NCI-H2196 treated with DMSO at 0.1 percent for 48 hours (cell line): Measurements from ENCODE around the gene DLGAP1.
A peak's percentile ranks its signal among the peaks of the same experiment; 100 is the strongest.

Experiments used
- DNase-seq: peaks from one replicate; lab custom pipeline; 2025; ENCODE audit not compliant: unreplicated experiment; lab: John Stamatoyannopoulos, UW

Gene DLGAP1

DNA sequence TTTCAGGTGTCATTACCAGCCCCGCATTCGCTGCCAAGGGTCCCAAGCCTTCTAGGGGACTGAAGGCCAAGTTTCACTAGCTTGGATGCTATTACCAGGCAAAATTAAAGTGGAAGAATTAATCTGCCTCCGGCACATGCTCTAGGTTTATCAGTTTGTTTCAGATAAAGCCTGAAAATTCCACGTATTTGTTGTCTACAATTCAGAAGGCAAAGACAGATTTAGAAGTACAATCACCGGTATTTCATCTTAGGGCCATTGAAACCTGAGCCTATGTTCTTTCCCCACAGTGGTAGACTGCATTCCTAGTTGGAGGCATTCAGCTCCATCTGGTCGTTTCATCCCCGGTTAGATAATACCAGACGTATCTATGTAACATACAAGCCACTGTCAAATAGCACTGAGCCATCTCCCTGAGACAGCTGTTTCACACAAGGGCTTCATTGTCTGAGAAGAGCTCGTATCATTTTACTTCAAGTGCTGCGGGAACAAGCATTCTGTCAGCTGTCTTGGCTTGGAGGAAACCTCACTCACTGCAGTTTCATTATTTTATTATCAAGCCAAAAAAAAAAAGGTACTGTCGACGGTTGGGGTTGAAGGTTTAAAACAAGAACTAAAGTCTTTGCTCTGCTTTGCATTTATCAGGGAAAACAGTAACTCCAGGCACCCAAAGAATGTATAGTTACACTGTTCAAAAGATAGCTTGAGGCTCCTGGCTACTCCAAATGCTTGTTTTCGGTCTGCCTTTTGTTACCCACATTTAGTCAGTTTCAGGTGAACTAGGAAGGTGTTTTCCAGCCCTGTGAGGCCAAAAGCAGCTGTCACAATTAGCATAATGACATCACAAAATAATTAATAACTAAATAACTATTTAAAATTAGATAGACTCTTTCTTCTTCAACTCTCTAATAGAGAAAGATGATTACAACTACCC is 928.4 kb downstream of the DLGAP1 start:
- peak; percentile 99 for DNase-seq

DNA sequence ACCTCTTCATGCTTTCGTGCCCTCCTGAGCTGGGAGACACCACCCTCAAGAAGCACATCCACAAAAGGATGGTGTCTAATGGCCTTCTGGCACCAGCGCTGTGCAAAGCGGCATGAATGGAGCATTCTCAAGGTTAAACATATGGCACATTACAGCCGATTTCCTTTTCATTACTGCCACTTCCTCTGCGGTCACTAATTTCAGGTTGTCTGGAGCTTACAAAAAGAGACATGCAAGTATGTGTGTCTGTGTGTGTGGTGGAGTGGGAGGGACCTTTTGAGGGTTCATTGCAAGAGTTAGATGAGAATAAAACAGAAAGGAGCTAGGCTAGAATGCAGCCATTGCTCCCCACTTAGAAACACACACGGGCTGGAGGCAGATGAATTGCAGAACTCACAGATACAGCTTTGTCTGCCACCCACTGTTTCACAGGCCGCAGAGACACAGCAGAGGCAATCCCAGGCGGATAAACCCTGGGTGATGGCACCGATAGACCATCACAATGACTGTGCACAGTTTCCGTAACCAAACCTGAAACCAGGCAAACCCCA is 929.2 kb downstream of the DLGAP1 start:
- peak; percentile 92 for DNase-seq

DNA sequence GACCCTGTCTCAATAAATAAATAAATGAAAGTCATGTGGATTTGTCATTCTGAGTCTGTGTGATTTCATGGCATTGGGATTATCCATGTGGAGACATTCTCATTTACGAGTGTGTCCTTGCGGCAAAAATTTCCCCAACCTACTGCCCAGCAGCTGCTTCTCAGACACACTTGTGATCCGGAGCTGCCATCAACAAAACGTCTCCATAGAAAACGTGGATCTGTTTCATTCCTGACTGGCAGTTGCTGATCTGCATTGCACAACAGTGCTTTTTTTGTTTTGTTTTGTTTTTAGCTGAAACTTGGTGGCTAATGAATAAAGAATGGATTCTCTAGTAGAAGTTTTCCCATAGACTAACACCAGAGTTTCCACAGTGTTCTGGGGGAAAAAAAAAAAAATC is 930.4 kb downstream of the DLGAP1 start:
- no peak for DNase-seq

DNA sequence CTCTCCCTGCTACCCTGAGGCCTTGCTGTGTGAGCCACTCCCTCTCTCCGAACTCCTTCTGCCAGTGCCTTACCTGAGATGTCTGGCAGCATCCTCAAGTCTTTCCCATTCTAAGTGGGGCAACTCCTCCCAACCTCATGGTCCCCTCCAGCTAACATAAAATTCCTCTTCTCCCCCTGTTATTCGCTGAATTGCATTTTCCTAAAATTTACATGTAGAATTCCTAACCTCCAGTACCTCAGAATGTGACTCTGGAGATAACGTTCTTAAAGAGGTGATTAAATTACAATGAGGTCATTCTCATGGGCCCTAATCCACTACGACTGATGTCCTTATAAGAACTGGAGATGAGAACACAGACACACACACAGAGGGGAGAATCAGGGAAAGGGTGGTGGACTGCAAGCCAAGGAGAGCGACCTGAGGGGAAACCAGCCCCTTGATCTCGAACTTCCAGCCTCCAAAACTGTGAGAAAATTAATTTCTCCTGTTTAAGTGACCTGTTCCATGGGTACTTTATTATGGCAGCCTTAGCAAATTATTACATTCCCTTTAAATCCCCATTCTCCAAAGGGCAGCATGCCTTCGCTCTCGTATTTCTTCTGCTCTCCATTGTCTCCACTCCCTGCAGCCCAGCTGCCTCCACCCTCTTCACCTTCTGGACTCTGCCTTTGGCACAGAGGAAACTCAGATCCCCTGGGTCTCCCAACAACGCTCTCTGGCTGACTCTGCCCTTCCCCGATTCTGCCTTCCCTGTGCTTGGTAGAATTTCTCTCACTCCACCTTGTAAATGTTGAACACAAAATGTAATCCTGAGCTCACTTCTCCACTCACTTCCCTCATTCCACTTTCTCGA is 934.6 kb downstream of the DLGAP1 start:
- peak; percentile 49 for DNase-seq

DNA sequence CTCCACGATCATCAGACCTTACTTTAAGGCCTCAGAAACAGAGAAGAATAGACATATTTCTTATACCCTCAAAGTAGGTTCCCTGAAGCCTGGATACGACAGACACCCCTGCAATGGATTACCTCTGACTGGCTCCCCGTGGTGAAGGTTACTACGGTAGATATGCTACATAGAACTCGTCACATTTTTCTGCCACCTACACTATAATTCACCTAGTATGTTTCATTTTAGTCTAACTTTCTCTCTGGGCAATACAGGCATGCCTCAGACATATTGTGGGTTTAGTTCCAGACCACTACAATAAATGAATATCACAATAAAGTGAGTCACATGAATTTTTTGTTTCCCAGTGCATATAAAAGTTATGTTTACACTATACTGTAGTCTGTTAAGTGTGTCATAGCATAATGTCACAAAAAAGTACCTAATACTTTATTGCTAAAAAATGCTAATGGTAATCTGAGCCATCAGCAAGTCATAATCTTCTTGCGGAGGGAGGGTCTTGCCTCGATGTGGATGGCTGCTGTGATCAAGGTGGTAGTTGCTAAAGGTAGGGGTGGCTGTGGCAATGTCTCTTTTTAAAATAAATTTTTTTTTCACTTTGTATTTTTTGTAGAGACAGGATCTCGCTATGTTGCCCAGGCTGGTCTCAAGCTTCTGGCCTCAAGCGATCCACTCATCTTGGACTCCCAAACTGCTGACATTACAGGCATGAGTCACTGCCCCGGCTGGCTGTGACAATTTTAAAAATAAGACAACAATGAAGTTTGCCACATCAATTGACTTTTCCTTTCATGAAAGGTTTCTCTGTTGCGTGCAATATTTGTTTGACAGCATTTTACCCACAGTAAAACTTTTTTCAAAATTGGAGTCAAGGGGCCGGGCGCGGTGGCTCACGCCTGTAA is 940.5 kb downstream of the DLGAP1 start:
- DNase-seq = no peak

DNA sequence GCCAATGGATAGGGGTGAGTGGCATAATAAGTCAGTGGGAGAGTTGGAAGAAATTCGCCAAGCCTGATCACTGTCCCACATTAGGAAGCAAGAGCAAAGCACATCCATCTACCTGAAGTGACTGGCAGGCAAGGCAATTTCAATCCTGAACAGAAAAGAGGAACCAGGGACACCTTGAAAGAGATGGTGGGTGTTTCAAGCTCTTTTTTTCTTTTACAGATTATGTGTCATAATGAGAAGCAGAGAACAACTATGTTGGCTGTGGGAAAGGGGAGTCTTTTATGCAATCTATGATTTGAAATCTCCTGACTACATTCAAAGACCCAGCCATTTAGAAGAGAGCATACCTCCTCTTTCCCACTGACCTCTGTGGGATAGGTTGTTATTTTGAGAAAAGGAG is 941.6 kb downstream of the DLGAP1 start:
- no peak for DNase-seq

DNA sequence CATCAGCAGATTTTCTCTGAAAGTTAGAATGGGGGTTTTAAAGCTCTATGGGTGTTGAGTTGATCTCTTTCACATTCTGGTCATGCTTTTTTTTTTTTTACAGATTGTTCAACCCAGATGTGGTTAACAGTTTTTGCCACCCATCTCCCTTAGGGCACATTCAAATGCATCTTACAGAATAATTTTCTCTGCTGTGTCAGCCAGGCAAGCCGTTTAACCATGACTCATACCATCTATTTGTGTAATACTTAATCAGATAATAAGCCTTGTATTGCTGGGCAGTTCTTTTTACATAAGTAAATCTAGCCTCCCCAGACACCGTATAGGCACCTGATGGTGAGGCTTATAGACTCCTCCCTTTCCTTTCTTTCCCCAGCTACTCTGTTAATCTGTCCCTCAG is 943.1 kb downstream of the DLGAP1 start:
- peak; percentile 65 for DNase-seq

DNA sequence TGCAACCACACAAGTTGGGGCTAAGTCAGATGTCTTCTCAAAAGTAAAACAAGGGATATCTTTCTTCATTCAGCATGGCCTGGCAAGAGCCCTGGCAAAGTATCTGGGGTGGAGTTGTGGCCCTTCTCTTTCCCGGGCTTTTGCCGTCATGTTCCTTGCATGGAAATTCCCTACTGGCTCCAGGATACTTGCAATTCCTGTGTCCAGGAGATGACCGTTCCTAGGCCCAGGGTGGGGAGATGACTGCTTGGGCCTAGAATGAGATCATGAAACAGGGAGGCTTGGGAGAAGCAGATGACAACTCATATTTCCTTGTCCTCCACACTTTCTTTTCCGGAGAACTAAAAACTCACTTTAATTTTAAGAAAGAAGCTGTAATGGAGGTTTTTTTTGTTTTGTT is 944.2 kb downstream of the DLGAP1 start:
- DNase-seq = no peak

DNA sequence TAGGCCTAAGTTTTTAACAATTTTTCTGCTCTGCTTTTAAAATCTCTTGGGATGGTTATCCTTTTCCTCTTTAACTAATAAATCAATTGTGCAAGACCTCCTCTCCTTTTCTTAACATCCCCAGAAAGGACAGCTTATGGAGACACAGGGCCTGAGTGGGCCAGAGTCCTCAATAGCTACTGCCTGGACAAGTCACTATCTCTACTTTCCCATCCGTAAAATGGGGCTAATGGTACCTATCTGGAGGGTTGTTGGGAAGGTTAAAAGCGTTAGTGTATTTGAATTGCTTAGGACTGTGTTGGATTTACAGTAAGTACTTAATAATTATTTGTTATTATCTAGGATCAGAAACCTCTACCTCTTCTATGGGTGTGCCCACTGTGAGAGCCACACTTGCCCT is 945.1 kb downstream of the DLGAP1 start:
- DNase-seq = no peak

DNA sequence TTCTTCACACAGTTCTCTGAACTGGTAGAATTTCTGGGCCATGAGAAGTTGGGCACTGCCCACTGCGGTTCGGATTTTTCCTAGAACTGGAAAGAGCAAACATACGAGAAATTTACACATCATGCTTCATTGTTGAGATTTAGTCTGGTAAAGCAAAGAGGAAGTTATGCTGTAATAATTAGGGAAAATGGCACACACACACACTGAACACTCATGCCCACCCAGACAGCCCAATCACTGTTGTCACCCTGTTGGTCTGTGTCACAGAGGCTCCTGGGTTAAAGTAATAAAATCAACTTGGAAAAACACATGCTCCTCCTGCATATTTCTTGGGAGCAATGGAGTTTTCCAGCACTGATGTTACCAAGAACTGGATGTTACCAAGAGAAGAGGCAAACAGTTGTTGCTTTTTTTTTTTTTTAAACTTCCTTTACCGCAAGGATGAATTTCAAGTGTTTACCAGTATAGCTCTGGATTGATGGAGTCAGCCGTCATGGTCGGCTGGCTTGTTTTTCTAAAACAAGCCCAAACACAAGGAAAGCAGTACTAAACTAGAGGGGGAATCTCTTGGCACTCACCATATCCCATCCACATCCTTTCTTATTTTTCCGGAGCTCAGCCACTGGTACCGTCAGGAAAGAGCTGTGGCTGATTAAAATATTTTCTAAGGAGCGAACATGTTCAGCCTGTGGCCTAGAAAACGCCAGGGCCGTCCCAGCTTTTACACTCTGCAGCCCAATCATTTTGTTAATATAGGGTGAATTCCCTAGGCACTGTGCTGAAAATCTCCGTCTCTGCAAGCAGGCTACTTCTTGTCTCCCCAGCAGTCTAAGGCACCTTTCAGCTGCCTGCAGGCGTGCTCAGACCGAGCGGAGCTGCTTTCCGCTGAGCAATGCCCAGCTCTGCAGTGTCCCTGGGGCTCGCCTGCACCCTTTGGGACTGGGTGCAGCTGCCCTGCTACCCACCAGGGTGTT is 946.2 kb downstream of the DLGAP1 start:
- peak; percentile 60 for DNase-seq

DNA sequence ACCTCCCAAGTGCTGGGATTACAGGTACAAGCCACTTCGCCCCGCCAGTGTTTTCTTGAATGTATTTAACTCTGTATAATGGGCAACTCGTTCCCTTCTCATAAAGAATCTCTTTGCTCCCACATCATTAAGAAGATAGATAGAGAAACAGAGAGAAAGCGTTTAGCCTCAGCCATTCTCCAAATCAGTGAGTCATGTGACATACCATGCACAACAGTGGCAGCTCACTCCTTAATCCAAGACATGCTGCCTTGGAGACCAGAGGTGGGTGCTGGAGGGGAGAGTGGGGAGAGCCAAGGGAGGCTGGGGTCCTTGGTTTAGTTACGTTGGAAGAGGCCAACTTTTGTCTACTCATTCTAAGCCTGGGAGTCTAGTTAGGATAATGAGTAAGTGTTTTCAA is 950.5 kb downstream of the DLGAP1 start:
- DNase-seq = no peak

DNA sequence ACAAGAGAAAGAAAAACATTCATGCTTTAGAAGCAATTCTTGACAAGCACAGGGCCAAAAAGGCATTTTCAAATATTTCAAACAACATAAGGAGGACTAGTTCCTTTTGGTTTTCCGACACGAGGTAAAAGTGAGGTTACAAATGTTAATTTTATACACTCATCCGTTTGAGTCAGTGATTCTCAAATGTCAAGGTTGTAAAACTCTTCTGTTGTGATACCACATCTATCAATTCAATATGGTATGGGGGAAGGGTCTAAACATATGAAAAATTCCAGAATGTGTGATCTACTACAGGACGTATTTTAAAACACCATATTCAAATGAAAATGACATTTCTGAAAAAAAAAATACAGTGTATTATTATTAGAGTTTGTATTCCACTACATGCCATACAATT is 952.5 kb downstream of the DLGAP1 start:
- no peak for DNase-seq

DNA sequence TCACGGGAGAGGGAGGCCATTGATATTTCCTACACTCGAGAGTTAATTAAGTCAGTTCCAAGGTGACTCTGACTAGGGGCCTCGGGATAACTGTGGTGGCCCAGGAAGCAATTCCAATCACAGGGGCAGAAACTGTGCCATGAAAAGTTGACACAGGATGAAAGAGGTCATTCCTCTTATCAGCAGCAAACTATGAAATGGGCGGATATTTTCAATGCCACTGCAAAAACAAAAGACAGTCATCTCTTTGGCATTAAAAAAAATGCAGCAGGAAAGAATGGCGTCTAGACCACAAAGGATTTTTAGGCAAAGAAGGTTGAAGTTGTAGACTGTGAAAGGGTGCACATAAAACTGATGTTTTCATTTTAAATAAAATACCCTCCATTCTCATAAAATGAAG is 955.1 kb downstream of the DLGAP1 start:
- no peak for DNase-seq

DNA sequence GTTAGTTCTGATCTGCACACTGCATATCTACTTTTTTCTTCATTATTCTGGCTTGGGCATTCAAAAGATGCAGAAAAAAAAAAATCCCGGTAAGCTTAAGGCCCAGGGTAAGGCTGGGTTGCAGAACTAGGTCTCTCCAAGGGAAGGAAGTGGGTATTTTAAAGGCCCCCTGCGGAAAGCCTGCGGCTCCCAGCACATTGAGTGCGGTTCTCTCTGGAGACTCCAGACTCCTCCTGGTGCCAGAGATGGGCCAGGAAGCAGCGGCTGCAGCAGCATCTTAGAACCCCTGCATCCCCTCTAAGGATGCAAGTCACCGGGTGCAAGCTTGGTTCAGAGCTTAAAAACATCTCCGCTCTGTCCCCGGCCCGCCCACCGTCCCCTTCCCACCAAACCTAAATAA is 955.6 kb downstream of the DLGAP1 start:
- peak; percentile 65 for DNase-seq

DNA sequence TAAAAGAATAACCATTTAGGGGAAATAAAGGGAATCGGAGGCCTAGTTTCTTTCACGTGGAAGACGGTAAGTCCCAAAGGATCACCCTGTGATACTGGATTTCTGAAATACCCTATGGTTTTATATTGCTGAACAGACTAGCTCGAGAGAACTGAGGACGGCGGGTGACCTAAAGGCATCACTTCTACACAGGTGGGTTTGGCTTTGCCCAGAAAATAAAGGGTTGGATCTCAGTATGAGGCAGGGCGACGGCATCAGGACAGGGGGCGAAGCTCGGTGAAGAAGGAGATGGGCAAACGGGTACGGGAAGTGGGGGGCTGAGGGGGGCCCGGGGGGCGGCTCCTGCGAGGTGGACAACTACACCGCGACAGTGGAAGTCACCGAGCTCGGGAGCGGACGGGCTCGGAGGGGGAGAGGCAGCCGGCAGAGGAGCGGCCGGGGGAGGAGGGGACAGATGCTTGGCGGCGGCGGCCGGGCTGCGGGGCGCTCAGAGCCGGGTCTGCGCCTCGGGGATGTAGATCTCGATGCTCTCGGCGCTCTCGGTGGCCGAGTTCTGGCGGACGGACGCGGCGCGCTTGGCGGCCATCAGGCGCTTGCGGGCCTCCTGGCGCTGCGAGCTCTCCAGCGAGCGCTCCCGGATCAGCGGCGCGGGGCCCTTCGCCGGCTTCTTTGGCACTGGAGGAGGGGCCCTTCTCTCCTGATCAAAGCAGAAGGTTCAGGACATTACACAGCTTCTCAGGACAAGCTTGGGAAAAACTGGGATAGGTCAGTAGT is 956.2 kb downstream of the DLGAP1 start:
- peak; percentile 65 for DNase-seq

DNA sequence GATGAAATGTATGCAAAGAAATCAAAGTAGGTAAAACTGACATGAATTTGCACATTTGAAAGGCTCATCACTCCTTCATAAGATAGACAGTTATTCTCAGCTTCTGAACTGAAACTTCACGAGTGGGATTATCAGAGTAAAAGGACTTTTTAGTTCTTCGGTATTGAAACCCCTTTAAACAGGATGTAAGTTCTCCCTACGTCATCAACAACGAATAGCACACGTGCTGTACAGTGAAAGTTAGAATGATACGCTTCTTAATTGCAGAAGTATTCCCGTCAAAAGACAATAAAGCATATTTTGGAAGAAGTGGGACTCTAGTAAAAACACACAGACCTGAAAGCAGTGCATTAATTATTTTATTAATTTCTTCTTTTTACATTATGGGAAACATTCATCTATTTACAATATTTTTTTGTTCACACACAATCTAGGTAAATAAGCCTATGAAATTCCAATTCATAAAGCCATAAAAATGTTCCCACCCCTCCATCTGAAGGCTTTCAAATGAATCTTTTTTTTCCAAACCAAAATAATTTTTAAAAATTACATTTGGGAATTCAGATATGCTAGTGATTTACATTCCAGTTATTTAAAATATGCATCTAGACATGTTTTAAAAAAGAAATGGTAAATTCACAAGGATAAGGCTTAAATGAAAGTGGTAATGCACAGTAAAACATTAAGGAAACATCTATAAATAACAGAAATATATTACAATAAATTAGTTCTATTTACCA is 959.2 kb downstream of the DLGAP1 start:
- DNase-seq = no peak

DNA sequence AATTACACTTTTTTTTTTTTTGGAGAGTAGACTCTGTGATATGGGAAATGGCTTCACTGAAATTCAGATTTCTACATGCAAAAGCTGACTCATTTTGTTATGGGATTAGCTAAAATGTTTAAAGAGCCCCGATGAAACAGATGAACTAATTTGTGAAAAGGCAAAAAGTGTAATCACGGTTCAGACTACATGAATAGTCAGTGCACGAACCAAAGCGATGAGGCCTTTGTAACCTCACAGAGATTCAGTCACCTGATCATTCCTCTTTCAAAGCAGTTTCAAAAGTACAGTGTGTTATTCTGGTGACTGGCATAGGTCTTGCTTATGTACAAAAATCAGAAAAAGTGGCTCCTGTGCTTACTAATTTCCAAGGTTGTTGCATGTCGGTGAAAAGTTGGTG is 960.5 kb downstream of the DLGAP1 start:
- DNase-seq = no peak

DNA sequence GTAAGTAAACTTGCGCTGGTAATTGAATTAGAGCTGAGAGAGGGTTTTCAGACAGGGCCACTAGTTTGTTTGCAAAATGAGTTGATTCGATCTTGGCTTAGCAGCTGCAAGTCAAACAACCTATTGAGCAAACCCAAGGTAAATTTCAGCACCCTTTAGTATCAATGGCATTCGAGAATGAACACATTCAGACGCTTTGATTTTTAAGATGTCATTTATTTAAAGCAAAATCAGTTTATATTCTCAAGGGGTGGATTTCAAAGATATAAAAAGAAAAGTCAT is 960.9 kb downstream of the DLGAP1 start:
- DNase-seq = no peak
